ENCODE measurements around the gene CPXM2. TPM values are rescaled to one million over a fixed set of nuclear protein-coding genes. Genes with fewer than 3 reads are reported as not detected.

CPXM2 gene
- total and polyA plus RNA-seq, 4 donors = 0.05 to 0.92 (median 0.44) TPM

- no peak for TF ChIP-seq ATF3 (IDR thresholded peaks at IDR 0.05)
- TF ChIP-seq TAF1 (conservative IDR thresholded peaks at IDR 0.05) = no peak
- no peak for TF ChIP-seq HNF4A (conservative IDR thresholded peaks at IDR 0.05)
- TF ChIP-seq RXRA (IDR thresholded peaks at IDR 0.05) = no peak
These were observed 28.4 kb downstream of the CPXM2 start (continued) for GRCh38 chr10:123863183-123863575.

GRCh38 chr10:123862421-123863182 lies 29.0 kb downstream of the CPXM2 start:
- no peak overlapping the region for H3K4me3 ChIP-seq (ENCODE audit: low read depth in 1 of 3, low read length in 3 of 3)
- WGBS = 89% methylated on average over 9 of the region's 9 CpGs
- H3K4me1 ChIP-seq (ENCODE audit: control insufficient read depth in 4 of 4, insufficient read depth in 4 of 4, low read length in 3 of 4) = no peaks in the 10 kb centered on the region
- H3K9me3 ChIP-seq (ENCODE audit: control insufficient read depth in 4 of 4, low read length in 3 of 4) = no peaks in the 10 kb centered on the region
- no peak for TF ChIP-seq HNF4A (conservative IDR thresholded peaks at IDR 0.05)
- TF ChIP-seq FOXA2 (IDR thresholded peaks at IDR 0.05) = no peak
- no peak for TF ChIP-seq FOXA1 (IDR thresholded peaks at IDR 0.05)
- no peak for TF ChIP-seq CTCF (IDR thresholded peaks at IDR 0.05; ENCODE audit: low read depth, low read length, missing input control)
- no peak for TF ChIP-seq RXRA (IDR thresholded peaks at IDR 0.05)
- TF ChIP-seq RAD21 (IDR thresholded peaks at IDR 0.05) = no peak
- TF ChIP-seq, protein P1, sequence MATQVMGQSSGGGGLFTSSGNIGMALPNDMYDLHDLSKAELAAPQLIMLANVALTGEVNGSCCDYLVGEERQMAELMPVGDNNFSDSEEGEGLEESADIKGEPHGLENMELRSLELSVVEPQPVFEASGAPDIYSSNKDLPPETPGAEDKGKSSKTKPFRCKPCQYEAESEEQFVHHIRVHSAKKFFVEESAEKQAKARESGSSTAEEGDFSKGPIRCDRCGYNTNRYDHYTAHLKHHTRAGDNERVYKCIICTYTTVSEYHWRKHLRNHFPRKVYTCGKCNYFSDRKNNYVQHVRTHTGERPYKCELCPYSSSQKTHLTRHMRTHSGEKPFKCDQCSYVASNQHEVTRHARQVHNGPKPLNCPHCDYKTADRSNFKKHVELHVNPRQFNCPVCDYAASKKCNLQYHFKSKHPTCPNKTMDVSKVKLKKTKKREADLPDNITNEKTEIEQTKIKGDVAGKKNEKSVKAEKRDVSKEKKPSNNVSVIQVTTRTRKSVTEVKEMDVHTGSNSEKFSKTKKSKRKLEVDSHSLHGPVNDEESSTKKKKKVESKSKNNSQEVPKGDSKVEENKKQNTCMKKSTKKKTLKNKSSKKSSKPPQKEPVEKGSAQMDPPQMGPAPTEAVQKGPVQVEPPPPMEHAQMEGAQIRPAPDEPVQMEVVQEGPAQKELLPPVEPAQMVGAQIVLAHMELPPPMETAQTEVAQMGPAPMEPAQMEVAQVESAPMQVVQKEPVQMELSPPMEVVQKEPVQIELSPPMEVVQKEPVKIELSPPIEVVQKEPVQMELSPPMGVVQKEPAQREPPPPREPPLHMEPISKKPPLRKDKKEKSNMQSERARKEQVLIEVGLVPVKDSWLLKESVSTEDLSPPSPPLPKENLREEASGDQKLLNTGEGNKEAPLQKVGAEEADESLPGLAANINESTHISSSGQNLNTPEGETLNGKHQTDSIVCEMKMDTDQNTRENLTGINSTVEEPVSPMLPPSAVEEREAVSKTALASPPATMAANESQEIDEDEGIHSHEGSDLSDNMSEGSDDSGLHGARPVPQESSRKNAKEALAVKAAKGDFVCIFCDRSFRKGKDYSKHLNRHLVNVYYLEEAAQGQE (IDR thresholded peaks at IDR 0.05) = no peak
- TF ChIP-seq SP1 (IDR thresholded peaks at IDR 0.05) = no peak
- TF ChIP-seq YY1 (IDR thresholded peaks at IDR 0.05) = no peak
- TF ChIP-seq EGR1 (IDR thresholded peaks at IDR 0.05; ENCODE audit: low read depth in 2 of 2) = no peak
- TF ChIP-seq, protein P2, sequence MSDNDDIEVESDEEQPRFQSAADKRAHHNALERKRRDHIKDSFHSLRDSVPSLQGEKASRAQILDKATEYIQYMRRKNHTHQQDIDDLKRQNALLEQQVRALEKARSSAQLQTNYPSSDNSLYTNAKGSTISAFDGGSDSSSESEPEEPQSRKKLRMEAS (IDR thresholded peaks at IDR 0.05) = no peak
- no peak for TF ChIP-seq GABPA (IDR thresholded peaks at IDR 0.05 in 1 of 2, conservative IDR thresholded peaks at IDR 0.05 in 1 of 2)
- TF ChIP-seq HNF4G (IDR thresholded peaks at IDR 0.05) = no peak
- TF ChIP-seq NR2F2 (IDR thresholded peaks at IDR 0.05) = no peak
- H3K27me3 ChIP-seq (ENCODE audit: control insufficient read depth in 4 of 4, insufficient read depth in 4 of 4, low read length in 3 of 4) = peaks cover 0 to 6% (median 1%) of the 10 kb centered on the region in 4 donors
- no peak overlapping the region for H3K27ac ChIP-seq (ENCODE audit: low read depth in 1 of 2, low read length in 2 of 2)
- no peak for DNase-seq (ENCODE audit: low spot score)
- H3K9ac ChIP-seq (ENCODE audit: low read depth in 1 of 2, low read length in 2 of 2) = no peak overlapping the region
- no peaks in the 10 kb centered on the region for H3K36me3 ChIP-seq (ENCODE audit: control insufficient read depth in 4 of 4, insufficient read depth in 3 of 4, low read depth in 1 of 4, low read length in 3 of 4)
